Activated B cell treated with CpG ODN at 0.5 μM for 24 hours (primary cell): ENCODE data around the gene TMEM225B. TPM values are rescaled to one million over a fixed set of nuclear protein-coding genes. Genes with fewer than 3 reads are reported as not detected.

Experiments used
- ATAC-seq: fragments of 200-7000 bp; cut with Tn5 transposase; one replicate; pipeline ENCODE4 v1.10.0; 2021; ENCODE audit warnings: low read depth, mild to moderate bottlenecking, moderate library complexity
- CTCF ChIA-PET: fragments of 350-600 bp; sonication (Branson Sonifier 250); formaldehyde crosslinking; loops from one replicate; lab custom pipeline; 2021; ENCODE audit warnings: antibody characterized with exemption; lab: Charles Lee
- POLR2A ChIA-PET: fragments of 350-600 bp; sonication (Branson Sonifier 250); formaldehyde crosslinking; loops from one replicate; lab custom pipeline; 2021; ENCODE audit warnings: antibody characterized with exemption; lab: Charles Lee
- DNase-seq: peaks from one replicate; pipeline ENCODE4 v3.0.0; 2022
- H3K27ac Mint-ChIP-seq: one replicate; pipeline ENCODE4 v1.8.0; 2020; ENCODE audit warnings: mixed read lengths
- H3K27me3 Mint-ChIP-seq: one replicate; pipeline ENCODE4 v1.8.0; 2021; ENCODE audit warnings: mixed read lengths
- H3K36me3 Mint-ChIP-seq: one replicate; pipeline ENCODE4 v1.8.0; 2021; ENCODE audit warnings: low read depth, mixed read lengths
- H3K4me1 Mint-ChIP-seq: one replicate; pipeline ENCODE4 v1.8.0; 2021; ENCODE audit warnings: mixed read lengths
- H3K4me3 Mint-ChIP-seq: one replicate; pipeline ENCODE4 v1.8.0; 2020; ENCODE audit warnings: mild to moderate bottlenecking, mixed read lengths
- H3K9me3 Mint-ChIP-seq: one replicate; pipeline ENCODE4 v1.8.0; 2020; ENCODE audit warnings: mixed read lengths
- CTCF ChIP-seq: fragments of 200-600 bp; IDR thresholded peaks from one replicate; pipeline ENCODE4 v1.8.0; 2022; ENCODE audit warnings: antibody characterized with exemption, mild to moderate bottlenecking
- intact Hi-C: fragments of 100-400 bp; cut with micrococcal nuclease; formaldehyde crosslinking; loops from one replicate; pipeline ENCODE4 v1.15.1; 2024
- total RNA-seq: library from RNA; stranded (reverse); gene quantifications from 2 replicates; pipeline ENCODE4 v1.2.3, GENCODE V29; 2022

The TMEM225B gene
- total RNA-seq, 1 donor from 2014 or later = 0.53 TPM

GRCh38 chr7:99559175-99559915 lies 38.7 kb upstream of the TMEM225B start:
- DNase-seq (no peak), ATAC-seq (no peak)
- H3K4me3 Mint-ChIP-seq = peak overlapping the region; percentile 97
- H3K27me3 Mint-ChIP-seq = no peaks in the 10 kb centered on the region
- H3K36me3 Mint-ChIP-seq = peaks cover 67% of the 10 kb centered on the region
- no peak for TF ChIP-seq CTCF
- intact Hi-C loops = loop anchor here (2.0 to 10.0 kb wide), 7 partner anchors 57 to 685 kb away; partner anchors contain the start of genes ARPC1B, BUD31, CPSF4 and PDAP1
- H3K27ac Mint-ChIP-seq = peak overlapping the region; percentile 97
- H3K4me1 Mint-ChIP-seq = peaks cover 54% of the 10 kb centered on the region
- ChIA-PET CTCF (no interaction called here), POLR2A (interaction anchor here (0.6 to 5.2 kb wide), 16 partner anchors 7 to 1104 kb away, joined by 3 to 69 read pairs (median 6); partner anchors contain the start of genes ARPC1B, BUD31, PDAP1 and TRIM4)
- no peaks in the 10 kb centered on the region for H3K9me3 Mint-ChIP-seq

- Mint-ChIP-seq H3K9me3 (no peaks in the 10 kb centered on the region), H3K4me3 (peak overlapping the region; percentile 21), H3K4me1 (peaks cover 51% of the 10 kb centered on the region), H3K27me3 (no peaks in the 10 kb centered on the region), H3K36me3 (peaks cover 69% of the 10 kb centered on the region), H3K27ac (no peak overlapping the region)
- POLR2A ChIA-PET = interaction anchor here (1.0 kb wide), 1 partner anchor 9 kb away, joined by 3 read pairs; the partner anchor contains the start of gene FAM200A
- intact Hi-C loops = no loop called here
- TF ChIP-seq CTCF = no peak
- CTCF ChIA-PET = no interaction called here
- ATAC-seq (no peak), DNase-seq (no peak)
Observed at GRCh38 chr7:99560834-99561736, 37.0 kb upstream of the TMEM225B start.

- no peak for DNase-seq
- Mint-ChIP-seq H3K36me3 (peaks cover 66% of the 10 kb centered on the region), H3K27me3 (no peaks in the 10 kb centered on the region), H3K27ac (no peak overlapping the region), H3K9me3 (no peaks in the 10 kb centered on the region), H3K4me3 (no peak overlapping the region), H3K4me1 (peaks cover 48% of the 10 kb centered on the region)
- intact Hi-C loops = no loop called here
- POLR2A ChIA-PET = no interaction called here
- CTCF ChIA-PET = no interaction called here
- ATAC-seq = no peak
- TF ChIP-seq CTCF = no peak
Observed at GRCh38 chr7:99561737-99562051, 36.4 kb upstream of the TMEM225B start.

- DNase-seq = no peak
- peaks cover 43% of the 10 kb centered on the region for H3K4me1 Mint-ChIP-seq
- ATAC-seq = no peak
- H3K27ac Mint-ChIP-seq = peak overlapping the region; percentile 16
- peaks cover 66% of the 10 kb centered on the region for H3K36me3 Mint-ChIP-seq
- H3K27me3 Mint-ChIP-seq = no peaks in the 10 kb centered on the region
- intact Hi-C loops = no loop called here
- TF ChIP-seq CTCF = no peak
- ChIA-PET POLR2A (no interaction called here), CTCF (no interaction called here)
- H3K9me3 Mint-ChIP-seq = no peaks in the 10 kb centered on the region
- no peak overlapping the region for H3K4me3 Mint-ChIP-seq
Observed at GRCh38 chr7:99562114-99562784, 35.8 kb upstream of the TMEM225B start.
